ENCODE results near the gene COX6B2. TPM values are rescaled to one million over a fixed set of nuclear protein-coding genes. Genes with fewer than 3 reads are reported as not detected.

COX6B2 gene
- total and polyA plus RNA-seq, 2 donors (not counting 1 experiment from before 2014, with no cell fraction given) = 0.14 to 0.17 TPM

DNA sequence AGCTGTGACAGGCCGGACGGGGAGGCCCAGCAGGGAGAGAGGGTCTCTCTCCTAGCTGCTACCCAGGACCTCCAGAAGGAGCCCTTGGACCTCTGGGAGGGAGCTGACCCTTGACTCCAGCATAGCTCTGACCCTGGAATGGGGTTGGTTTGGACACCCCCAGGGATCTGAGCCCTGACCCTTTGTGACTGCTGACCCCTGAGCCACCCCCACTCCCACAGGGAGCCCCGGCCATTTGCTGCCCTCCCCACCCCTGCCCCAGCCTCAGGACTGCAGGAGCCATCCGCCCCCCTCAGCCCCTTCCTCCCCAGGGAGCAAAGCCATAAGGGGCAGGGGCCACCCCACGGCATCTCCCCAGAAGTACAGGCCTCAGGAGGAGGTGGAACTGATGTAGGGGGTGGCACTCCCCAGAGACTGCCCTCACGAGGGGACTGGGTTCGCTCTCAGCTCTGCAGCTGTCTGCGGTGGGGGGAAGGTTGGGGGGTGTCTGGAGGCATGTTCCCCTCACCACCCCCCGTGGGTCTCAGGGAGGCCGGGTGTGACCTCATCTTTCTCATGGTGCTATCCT is 7.0 kb downstream of the COX6B2 start:
- H3K36me3 ChIP-seq (ENCODE audit: control insufficient read depth, insufficient read depth, low read length) = peaks cover 2% of the 10 kb centered on the region
- TF ChIP-seq, protein P1, sequence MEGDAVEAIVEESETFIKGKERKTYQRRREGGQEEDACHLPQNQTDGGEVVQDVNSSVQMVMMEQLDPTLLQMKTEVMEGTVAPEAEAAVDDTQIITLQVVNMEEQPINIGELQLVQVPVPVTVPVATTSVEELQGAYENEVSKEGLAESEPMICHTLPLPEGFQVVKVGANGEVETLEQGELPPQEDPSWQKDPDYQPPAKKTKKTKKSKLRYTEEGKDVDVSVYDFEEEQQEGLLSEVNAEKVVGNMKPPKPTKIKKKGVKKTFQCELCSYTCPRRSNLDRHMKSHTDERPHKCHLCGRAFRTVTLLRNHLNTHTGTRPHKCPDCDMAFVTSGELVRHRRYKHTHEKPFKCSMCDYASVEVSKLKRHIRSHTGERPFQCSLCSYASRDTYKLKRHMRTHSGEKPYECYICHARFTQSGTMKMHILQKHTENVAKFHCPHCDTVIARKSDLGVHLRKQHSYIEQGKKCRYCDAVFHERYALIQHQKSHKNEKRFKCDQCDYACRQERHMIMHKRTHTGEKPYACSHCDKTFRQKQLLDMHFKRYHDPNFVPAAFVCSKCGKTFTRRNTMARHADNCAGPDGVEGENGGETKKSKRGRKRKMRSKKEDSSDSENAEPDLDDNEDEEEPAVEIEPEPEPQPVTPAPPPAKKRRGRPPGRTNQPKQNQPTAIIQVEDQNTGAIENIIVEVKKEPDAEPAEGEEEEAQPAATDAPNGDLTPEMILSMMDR (conservative IDR thresholded peaks at IDR 0.05 in 1 of 2, IDR thresholded peaks at IDR 0.05 in 1 of 2; ENCODE audit: low read depth in 1 of 2, low read length in 2 of 2) = no peak
- TF ChIP-seq EZH2 (IDR thresholded peaks at IDR 0.05; ENCODE audit: low read length, missing control alignments) = no peak
- no peak overlapping the region for H3K4me2 ChIP-seq (ENCODE audit: extremely low read depth, insufficient read depth, low read length)
- no peak for DNase-seq (ENCODE audit: low read depth in 2 of 2)
- H2AFZ ChIP-seq (ENCODE audit: low read length) = no peak overlapping the region
- peaks cover 13% of the 10 kb centered on the region for H3K27me3 ChIP-seq (ENCODE audit: control insufficient read depth, insufficient read depth, low read length)
- no peaks in the 10 kb centered on the region for H4K20me1 ChIP-seq (ENCODE audit: control insufficient read depth, extremely low read depth, insufficient read depth, low read length)
- H3K9me3 ChIP-seq (ENCODE audit: control insufficient read depth, insufficient read depth, low read depth, low read length) = no peaks in the 10 kb centered on the region
- H3K9ac ChIP-seq (ENCODE audit: insufficient read depth, low read length) = no peak overlapping the region
- H3K79me2 ChIP-seq (ENCODE audit: control insufficient read depth, insufficient read depth, low read length) = no peaks in the 10 kb centered on the region
- H3K4me1 ChIP-seq (ENCODE audit: control insufficient read depth, extremely low read depth, insufficient read depth, low read length) = peaks cover 2% of the 10 kb centered on the region
- H3K4me3 ChIP-seq (replicated peaks in 1 of 4; ENCODE audit: control extremely low read depth in 1 of 4, insufficient read depth in 1 of 4, low read depth in 3 of 4, low read length in 4 of 4) = no peak overlapping the region
- H3K27ac ChIP-seq (ENCODE audit: insufficient read depth, low read length) = no peak overlapping the region

DNA sequence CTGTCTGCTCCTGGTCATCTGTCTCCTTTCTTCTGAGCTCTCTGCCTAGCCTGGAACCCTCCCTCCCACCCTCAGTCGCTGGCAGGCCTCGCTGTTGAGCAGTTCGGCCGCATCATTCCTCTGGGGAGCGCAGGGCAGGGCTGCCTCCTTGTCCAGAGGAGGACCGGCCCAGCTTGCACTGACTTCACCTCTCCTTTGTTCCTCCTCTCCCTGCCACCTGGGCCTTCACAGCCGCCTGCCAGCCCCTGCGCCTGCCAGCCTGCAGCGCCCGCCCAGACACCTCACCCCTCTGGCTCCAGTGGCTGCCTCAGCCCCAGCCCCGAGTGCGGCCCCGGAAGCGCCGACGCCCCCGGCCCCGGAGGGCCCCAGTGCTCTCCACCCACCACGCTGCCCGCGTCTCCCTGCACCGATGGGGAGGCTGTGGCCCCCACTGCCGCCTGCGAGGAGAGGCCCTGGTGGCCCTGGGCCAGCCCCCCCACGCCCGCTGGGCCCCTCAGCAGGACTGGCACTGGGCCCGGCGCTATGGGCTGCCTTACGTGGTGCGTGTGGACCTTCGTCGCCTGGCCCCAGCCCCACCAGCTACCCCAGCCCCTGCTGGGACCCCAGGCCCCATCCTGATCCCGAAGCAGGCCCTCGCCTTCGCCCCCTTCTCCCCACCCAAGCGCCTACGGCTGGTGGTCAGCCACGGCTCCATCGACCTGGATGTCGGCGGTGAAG is 7.6 kb downstream of the COX6B2 start:
- TF ChIP-seq EZH2 (IDR thresholded peaks at IDR 0.05; ENCODE audit: low read length, missing control alignments) = no peak
- TF ChIP-seq, protein P1 (conservative IDR thresholded peaks at IDR 0.05 in 1 of 2, IDR thresholded peaks at IDR 0.05 in 1 of 2; ENCODE audit: low read depth in 1 of 2, low read length in 2 of 2) = no peak
- no peak overlapping the region for H3K27ac ChIP-seq (ENCODE audit: insufficient read depth, low read length)
- H3K36me3 ChIP-seq (ENCODE audit: control insufficient read depth, insufficient read depth, low read length) = peaks cover 2% of the 10 kb centered on the region
- no peaks in the 10 kb centered on the region for H3K79me2 ChIP-seq (ENCODE audit: control insufficient read depth, insufficient read depth, low read length)
- no peak for DNase-seq (ENCODE audit: low read depth in 2 of 2)
- no peaks in the 10 kb centered on the region for H4K20me1 ChIP-seq (ENCODE audit: control insufficient read depth, extremely low read depth, insufficient read depth, low read length)
- no peak overlapping the region for H3K9ac ChIP-seq (ENCODE audit: insufficient read depth, low read length)
- H3K27me3 ChIP-seq (ENCODE audit: control insufficient read depth, insufficient read depth, low read length) = peaks cover 7% of the 10 kb centered on the region
- H3K4me3 ChIP-seq (replicated peaks in 1 of 4; ENCODE audit: control extremely low read depth in 1 of 4, insufficient read depth in 1 of 4, low read depth in 3 of 4, low read length in 4 of 4) = no peak overlapping the region
- H3K4me2 ChIP-seq (ENCODE audit: extremely low read depth, insufficient read depth, low read length) = no peak overlapping the region
- H3K9me3 ChIP-seq (ENCODE audit: control insufficient read depth, insufficient read depth, low read depth, low read length) = no peaks in the 10 kb centered on the region
- peaks cover 2% of the 10 kb centered on the region for H3K4me1 ChIP-seq (ENCODE audit: control insufficient read depth, extremely low read depth, insufficient read depth, low read length)
- no peak overlapping the region for H2AFZ ChIP-seq (ENCODE audit: low read length)

DNA sequence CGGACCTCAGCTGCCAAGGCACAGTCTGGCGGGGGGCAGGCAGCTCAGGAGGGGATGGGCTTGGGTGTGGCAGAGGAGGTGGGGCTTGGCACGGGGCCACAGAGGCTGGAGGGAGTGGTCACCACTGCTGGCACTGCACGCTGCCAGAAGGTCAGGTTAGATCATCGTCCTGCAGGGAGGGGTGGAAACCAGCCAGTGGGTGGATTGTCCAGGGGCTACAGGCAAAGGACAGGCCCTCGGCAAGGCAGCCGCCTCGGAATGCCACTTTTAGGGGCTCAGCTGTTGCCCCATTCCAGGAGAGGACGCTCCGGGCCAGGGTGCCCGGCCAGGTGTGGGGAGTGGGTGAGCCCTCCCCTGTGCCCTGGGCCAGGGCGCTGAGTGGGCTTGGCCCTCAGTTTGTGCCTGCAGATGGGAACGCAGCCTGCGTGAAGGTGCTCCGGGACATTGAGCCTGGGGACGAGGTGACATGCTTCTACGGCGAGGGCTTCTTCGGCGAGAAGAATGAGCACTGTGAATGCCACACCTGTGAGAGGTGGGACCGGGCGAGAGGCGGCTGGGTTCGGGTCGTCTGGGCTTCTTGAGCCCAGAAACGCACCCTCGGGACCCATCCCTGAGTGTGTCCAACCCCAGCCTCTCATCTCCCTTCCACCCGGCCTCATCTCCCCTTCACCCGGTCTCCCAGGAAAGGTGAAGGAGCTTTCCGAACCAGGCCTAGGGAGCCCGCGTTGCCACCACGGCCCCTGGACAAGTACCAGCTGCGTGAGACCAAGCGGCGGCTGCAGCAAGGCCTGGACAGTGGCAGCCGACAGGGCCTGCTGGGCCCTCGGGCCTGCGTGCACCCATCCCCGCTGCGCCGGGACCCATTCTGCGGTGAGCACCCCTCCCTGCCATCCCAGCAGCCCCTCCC is 8.4 kb downstream of the COX6B2 start:
- TF ChIP-seq, protein P1 (conservative IDR thresholded peaks at IDR 0.05 in 1 of 2, IDR thresholded peaks at IDR 0.05 in 1 of 2; ENCODE audit: low read depth in 1 of 2, low read length in 2 of 2) = no peak
- TF ChIP-seq EZH2 (IDR thresholded peaks at IDR 0.05; ENCODE audit: low read length, missing control alignments) = no peak
- Histone ChIP-seq H3K4me1 (ENCODE audit: control insufficient read depth, extremely low read depth, insufficient read depth, low read length) (peaks cover 5% of the 10 kb centered on the region), H4K20me1 (ENCODE audit: control insufficient read depth, extremely low read depth, insufficient read depth, low read length) (no peaks in the 10 kb centered on the region), H3K27ac (ENCODE audit: insufficient read depth, low read length) (no peak overlapping the region), H2AFZ (ENCODE audit: low read length) (no peak overlapping the region), H3K79me2 (ENCODE audit: control insufficient read depth, insufficient read depth, low read length) (no peaks in the 10 kb centered on the region), H3K27me3 (ENCODE audit: control insufficient read depth, insufficient read depth, low read length) (no peaks in the 10 kb centered on the region), H3K9me3 (ENCODE audit: control insufficient read depth, insufficient read depth, low read depth, low read length) (no peaks in the 10 kb centered on the region), H3K9ac (ENCODE audit: insufficient read depth, low read length) (no peak overlapping the region), H3K4me3 (replicated peaks in 1 of 4; ENCODE audit: control extremely low read depth in 1 of 4, insufficient read depth in 1 of 4, low read depth in 3 of 4, low read length in 4 of 4) (no peak overlapping the region), H3K36me3 (ENCODE audit: control insufficient read depth, insufficient read depth, low read length) (peaks cover 4% of the 10 kb centered on the region), H3K4me2 (ENCODE audit: extremely low read depth, insufficient read depth, low read length) (no peak overlapping the region)
- peak; percentile 41 to 46 for DNase-seq (ENCODE audit: low read depth in 2 of 2)
